ENCODE data around the gene TTC28.

The TTC28 gene

DNA sequence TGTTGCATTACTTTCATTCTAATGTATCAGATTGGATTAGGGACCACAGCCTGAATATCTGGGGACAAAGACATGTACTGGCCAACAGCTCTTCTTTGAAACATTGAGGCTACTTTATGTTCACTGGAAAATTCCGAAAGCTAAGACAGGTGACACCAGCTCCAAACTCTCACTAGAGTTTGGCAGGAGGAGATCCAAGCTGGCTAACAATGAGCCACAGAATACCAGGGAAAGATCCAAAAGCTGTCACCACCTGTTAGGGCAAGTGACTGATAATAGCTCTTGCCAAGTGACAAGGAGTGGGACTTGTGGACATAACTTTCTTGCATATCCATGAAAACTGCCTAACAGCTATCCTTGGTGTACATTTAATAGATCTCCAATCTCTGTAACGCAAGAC, 333.3 kb downstream of the TTC28 start:
- DNase-seq: no peak

GRCh38 chr22:28344918-28345703, 334.5 kb downstream of the TTC28 start:
- no peak for DNase-seq

GRCh38 chr22:28341001-28341400, 338.6 kb downstream of the TTC28 start:
- DNase-seq: peak in 1 of 2 donors; percentile 20

GRCh38 chr22:28333088-28333487, 346.6 kb downstream of the TTC28 start:
- DNase-seq: no peak

DNA sequence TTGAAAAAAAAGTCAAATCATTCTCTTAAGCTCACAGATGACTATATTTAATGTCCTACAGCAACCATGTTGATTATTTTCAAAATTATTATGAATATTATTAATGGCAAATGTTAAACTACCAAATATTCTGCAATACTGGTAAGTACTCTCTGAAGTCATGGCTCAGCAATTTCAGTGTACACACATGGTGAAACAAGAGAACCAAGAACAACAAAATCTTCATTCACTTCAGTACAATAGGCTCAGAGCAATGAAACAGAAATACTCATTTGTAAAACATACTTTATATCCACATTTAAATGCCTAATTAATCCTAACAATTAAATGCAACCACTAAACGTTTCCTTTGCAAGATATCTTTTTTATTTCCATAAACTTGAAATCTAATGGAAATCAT, 347.2 kb downstream of the TTC28 start:
- no peak for DNase-seq

GRCh38 chr22:28331695-28332094, 347.9 kb downstream of the TTC28 start:
- no peak for DNase-seq

DNA sequence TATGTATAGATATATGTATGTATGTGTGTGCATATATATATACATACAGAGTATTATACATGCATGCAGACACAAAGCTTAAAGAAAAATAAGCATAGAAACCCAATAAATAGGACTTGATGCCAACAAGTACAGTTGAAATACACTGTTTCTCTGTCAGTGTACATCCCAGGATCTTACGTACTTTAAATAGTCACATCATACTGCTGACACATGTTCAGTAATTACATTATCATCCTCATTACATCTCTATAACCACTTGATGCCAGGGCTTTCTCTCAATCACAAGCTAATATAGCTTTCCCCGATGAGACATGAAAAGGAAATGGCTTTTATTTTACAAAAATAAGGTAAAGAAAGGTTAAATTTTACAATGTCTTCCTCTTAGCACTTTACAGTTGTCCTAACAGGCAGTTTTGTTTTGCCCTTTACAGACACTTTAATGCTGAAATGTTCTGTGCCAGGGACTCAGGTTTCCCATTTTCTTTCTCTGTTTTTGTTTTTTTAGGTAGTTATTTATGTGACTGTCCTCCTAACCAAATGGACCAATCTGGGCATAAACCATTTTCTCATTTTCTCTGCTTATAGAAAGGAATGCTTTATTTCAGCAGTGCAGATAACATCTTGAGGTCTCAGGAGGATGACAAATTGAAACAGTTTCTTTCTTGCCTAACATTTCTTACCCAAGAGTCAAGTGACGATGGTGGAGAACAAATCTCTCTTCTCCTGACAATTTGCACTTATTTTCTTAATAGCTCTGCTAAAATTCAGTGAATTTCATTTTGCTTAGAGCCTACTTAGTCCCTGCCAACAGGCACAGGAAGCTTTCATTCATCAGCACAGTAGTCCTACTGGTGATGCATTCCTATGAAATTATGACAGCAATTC, 350.2 kb downstream of the TTC28 start:
- DNase-seq: peak in 1 of 2 donors; percentile 13

DNA sequence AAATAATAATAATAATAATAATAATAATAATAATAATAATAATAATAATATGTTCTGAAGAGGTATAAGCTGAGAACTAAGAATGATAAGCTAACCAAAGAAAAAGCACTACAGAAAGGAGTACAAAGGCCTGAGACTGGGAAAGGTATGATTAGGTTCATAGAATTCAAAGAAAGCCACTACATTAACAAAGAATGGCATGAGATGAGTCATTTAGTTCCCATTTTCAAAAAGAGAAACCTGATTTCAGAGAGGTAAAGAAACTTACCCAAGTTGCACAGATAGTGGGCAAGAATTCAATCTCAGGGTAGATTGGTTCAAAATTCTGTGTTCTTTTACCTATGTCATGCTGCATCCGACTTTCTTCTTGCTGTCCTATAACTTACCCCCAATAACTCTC, 350.9 kb downstream of the TTC28 start:
- DNase-seq: peak in 1 of 2 donors; percentile 9

GRCh38 chr22:28316014-28316413, 363.6 kb downstream of the TTC28 start:
- DNase-seq: no peak

DNA sequence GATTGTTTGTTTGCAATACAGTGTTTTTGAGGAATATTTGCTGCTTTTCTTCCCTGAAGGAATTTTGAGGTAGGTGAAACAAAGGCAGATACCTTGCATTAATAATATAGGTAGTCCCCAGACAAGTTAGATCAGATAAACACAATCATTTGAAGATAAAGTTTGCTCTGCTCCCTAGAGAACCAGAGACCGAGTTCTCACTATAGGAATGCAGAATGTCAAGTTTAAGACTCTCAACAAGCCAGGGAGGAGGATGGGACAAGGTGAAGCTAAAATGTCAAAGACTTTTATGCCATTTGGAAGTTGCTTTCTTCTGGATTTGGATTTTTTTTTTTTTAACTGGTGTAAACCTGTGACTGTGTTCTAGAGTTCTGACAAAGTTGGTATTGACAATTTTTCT, 364.7 kb downstream of the TTC28 start:
- DNase-seq: no peak

DNA sequence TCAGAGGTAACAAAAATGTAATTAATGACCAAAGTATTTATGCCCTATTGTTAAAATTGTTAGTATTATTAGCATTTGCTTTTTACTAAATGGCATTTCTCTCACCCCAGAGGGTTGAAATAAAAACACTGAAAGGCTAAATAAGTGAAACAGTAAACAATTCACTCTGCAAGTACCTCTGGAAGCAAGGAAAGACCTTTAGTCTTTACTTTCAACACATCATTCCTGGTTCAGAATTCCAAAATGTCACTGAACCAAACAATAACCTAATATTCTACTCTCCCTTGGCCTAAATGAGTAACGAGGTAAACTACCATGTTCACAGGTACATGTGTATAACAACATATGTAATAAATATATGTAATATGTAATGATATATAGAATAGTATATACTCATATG, 369.3 kb downstream of the TTC28 start:
- no peak for DNase-seq

DNA sequence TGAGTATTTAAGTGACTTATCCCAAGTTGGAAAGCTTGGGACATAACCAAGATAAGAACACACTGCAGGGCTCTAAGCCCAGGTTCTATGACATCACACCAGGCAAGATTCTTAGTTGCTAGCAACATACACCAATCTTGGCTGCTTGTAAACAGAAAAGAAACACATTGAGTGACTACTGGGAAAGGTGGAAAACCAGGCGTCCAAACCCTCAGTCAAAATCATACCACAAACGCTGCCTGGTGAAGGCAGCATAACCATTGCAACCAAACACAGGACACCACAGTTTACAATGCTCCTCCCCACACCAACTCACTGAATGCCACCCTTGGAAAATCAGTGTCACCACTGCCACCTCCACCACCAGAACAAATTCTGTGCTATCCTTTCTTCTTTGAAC, 379.9 kb downstream of the TTC28 start:
- no peak for DNase-seq

GRCh38 chr22:28299309-28299708, 380.3 kb downstream of the TTC28 start:
- no peak for DNase-seq

GRCh38 chr22:28297504-28297903, 382.1 kb downstream of the TTC28 start:
- DNase-seq: peak in 1 of 2 donors; percentile 1

- DNase-seq: no peak
These were observed 383.2 kb downstream of the TTC28 start for GRCh38 chr22:28296452-28296851.

DNA sequence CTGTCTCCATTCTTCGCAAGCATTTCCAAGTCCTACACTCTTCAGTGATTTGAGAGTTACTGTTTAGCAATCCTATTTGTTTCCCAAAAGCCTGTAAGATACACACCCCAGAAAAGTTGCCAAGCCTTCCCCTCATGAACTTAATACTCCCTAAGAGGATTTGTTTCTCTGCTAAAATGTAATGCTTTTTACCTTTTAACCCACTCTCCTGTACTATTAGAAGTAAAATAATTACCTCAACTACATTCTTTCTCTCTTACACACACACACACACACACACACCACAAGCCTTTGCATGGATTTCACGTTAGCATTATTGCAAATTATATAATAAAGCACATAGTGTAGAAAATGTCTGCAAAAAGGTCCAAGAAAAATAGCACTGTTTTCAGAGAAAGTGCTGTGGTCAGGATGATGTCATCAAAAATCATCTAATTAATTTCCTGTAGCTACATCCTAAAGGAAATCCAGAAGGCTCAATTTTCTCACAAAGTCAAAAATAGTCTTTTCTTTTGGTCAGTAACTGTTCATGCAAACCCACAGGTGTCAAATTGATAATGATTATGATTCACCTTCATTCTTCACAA, 396.5 kb downstream of the TTC28 start:
- DNase-seq: no peak

DNA sequence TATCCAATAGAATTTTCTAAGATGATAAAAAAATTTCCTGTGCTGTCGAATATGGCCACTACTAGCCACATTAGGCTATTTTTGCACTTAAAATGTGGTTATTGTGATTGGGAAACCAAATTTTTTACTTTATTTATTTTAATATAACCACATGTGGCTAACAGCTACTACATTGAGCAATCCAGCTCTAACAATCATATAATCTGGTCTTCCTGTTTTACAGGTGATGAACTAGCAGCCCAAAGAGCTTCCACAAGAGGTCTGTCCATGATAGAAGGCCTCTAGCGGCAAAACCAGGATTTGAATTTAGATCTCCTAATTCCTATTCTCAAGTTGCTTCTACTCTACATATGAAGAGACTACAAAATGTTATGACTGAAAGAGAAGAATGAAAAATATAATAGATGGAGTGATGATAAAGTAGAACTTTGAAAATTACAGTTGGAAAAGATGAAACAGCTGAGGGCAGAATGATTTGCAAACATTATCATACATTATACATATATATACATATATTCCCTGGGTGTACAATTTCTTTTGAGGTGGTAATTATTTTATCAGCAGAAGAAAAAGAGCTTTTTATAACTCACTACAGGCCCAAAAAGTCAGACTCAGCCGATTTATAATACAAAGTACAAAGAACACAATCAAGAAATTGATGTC, 397.1 kb downstream of the TTC28 start:
- no peak for DNase-seq

- no peak for DNase-seq
These were observed 399.8 kb downstream of the TTC28 start for GRCh38 chr22:28279888-28280287.

DNA sequence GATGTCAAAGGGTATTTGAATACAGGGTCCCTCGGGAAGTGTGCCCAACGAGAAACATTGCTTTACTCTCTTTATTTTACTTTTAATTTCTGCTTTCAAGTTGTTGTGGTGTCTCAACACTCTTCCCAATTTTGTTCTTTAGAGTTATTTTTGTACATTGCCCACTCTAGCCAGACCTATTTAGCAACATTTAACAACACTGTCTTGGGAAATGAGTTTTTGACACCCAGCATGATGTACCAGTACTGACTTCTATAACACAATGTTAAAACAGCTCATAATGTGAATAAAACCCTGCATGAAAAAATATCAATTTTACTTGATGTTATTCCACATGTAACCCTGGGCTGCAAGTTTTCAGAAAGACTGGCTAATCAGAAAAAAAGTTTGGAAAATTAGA, 410.4 kb downstream of the TTC28 start:
- peak in 1 of 2 donors; percentile 29 for DNase-seq

DNA sequence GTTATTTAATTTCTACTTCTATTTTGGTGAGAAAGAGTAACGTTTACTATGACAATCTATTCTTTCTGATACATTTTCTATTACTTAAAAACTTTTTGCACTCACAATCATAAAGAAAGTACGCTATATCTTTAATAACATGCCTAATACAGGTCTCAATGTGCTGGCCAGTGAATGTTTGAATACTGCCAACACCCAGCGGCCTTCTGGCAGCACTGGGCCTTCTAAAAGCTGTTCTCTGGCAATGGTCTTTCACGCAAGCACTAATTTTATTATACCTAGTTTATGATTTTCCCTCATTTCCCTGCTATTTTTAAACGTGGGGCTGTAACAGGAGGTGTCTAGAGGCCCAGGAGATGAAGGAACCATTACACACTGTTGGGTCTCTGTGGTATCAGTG, 410.8 kb downstream of the TTC28 start:
- no peak for DNase-seq

- no peak for DNase-seq
These were observed 411.5 kb downstream of the TTC28 start for GRCh38 chr22:28268171-28268570.

DNA sequence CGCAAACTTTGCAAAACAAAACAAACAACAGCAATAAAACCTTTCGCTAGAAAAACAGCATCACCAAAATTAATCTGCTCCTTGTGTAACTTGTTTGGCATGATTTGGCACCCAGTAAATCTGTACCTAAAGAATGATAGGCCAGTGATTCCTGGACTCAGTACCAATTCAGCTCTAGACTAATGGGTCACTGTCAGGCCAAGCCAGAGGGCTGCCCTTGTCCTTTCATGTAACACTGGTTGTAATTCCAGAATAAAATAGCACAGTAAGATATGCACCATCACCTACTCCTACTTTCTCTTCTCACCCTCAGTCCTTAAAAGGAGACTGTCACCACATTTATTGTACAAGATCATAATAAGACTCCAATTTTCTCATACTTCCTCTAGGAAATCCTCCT, 419.0 kb downstream of the TTC28 start:
- no peak for DNase-seq

DNA sequence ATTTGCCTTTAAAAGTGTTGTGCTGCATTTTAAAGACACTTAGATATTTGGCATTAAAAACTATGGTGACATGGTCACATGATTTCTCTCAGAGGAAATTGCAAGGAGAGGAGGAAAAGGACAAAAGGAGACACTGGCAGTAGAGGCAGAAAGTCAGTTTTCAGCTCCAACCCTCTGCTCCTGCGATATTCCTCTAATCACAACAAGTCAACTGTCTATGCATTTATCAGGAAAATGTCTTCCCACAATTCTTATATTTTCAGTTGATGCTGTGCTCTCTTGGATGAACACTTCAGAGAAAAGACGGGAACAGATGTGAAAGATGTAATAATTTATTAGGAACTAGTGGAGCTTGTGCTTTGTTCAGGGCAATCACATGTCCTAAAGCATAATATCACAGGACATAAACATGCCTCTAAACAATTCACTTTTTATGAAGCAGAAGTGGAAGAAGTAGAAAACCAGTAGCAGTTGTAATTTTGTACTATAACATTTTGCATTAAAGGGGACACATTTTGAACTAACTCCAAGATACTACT, 419.8 kb downstream of the TTC28 start:
- DNase-seq: no peak

Data from inflammatory macrophage treated with lipopolysaccharide for 1 hour (primary cell).